NCI-H774 (cell line): ENCODE data around the gene CD59.
A peak's percentile ranks its signal among the peaks of the same experiment; 100 is the strongest.
"Not testable (repeated sequence)": the region's sequence is repeated elsewhere in the genome, so short reads cannot be mapped to it uniquely, and the experiment has no call there.

Source experiments
- DNase-seq: peaks from one replicate; lab custom pipeline; 2025; lab: John Stamatoyannopoulos, UW

Gene CD59

GRCh38 chr11:33692541-33692940 lies 43.7 kb downstream of the CD59 start:
- no peak for DNase-seq

- peak; percentile 72 for DNase-seq
These were observed 44.2 kb downstream of the CD59 start for GRCh38 chr11:33692013-33692504.

- DNase-seq, result no peak
These were observed 45.0 kb downstream of the CD59 start for GRCh38 chr11:33691066-33691864.

GRCh38 chr11:33690290-33691065 lies 45.7 kb downstream of the CD59 start:
- DNase-seq, result no peak

- no peak for DNase-seq
These were observed 46.7 kb downstream of the CD59 start for GRCh38 chr11:33689501-33689900.

GRCh38 chr11:33689085-33689484 lies 47.1 kb downstream of the CD59 start:
- DNase-seq, result no peak

- DNase-seq, result peak; percentile 47
These were observed 48.3 kb downstream of the CD59 start for GRCh38 chr11:33687733-33688479.

- no peak for DNase-seq
These were observed 51.1 kb downstream of the CD59 start for GRCh38 chr11:33685082-33685481.

GRCh38 chr11:33684003-33684706 lies 52.1 kb downstream of the CD59 start:
- DNase-seq, result no peak

- DNase-seq, result no peak
These were observed 53.8 kb downstream of the CD59 start for GRCh38 chr11:33682446-33682845.

- no peak for DNase-seq
These were observed 54.2 kb downstream of the CD59 start for GRCh38 chr11:33682019-33682418.

- DNase-seq, result not testable (repeated sequence)
These were observed 57.6 kb downstream of the CD59 start for GRCh38 chr11:33678616-33679015.

GRCh38 chr11:33674035-33674814 lies 62.0 kb downstream of the CD59 start:
- no peak for DNase-seq

- DNase-seq, result no peak
These were observed 64.0 kb downstream of the CD59 start for GRCh38 chr11:33672273-33672672.

GRCh38 chr11:33670250-33671011 lies 65.8 kb downstream of the CD59 start:
- DNase-seq, result no peak

- DNase-seq, result no peak
These were observed 66.5 kb downstream of the CD59 start for GRCh38 chr11:33669598-33670249.

GRCh38 chr11:33668951-33669596 lies 67.1 kb downstream of the CD59 start:
- DNase-seq, result no peak

- no peak for DNase-seq
These were observed 67.8 kb downstream of the CD59 start for GRCh38 chr11:33668468-33668825.

GRCh38 chr11:33667819-33668467 lies 68.3 kb downstream of the CD59 start:
- DNase-seq, result no peak
